IPS-18a (cell line): ENCODE measurements around the gene C4B.
"Not testable (repeated sequence)": the region's sequence is repeated elsewhere in the genome, so short reads cannot be mapped to it uniquely, and the experiment has no call there.

ENCODE experiments used
- H3K27ac ChIP-seq: one replicate; pipeline ENCODE4 v1.5.1; 2013; ENCODE audit warnings: low read length
- H3K27me3 ChIP-seq: one replicate; pipeline ENCODE4 v1.6.1; 2013; ENCODE audit warnings: mild to moderate bottlenecking, low read length; ENCODE audit not compliant: control insufficient read depth, insufficient read depth
- H3K36me3 ChIP-seq: one replicate; pipeline ENCODE4 v1.6.1; 2013; ENCODE audit warnings: low read depth, low read length; ENCODE audit not compliant: control insufficient read depth
- H3K4me1 ChIP-seq: one replicate; pipeline ENCODE4 v1.6.1; 2013; ENCODE audit warnings: low read depth, low read length; ENCODE audit not compliant: control insufficient read depth
- H3K4me3 ChIP-seq: one replicate; pipeline ENCODE4 v1.5.1; 2013; ENCODE audit warnings: low read length
- H3K9ac ChIP-seq: one replicate; pipeline ENCODE4 v1.6.1; 2013; ENCODE audit warnings: mild to moderate bottlenecking, low read length, moderate library complexity
- H3K9me3 ChIP-seq: one replicate; pipeline ENCODE4 v1.6.1; 2013; ENCODE audit warnings: low read depth, low read length; ENCODE audit not compliant: control insufficient read depth

The C4B gene

GRCh38 chr6:31996385-31996784, 18.2 kb upstream of the C4B start:
- H3K27ac ChIP-seq, H3K27me3 ChIP-seq, H3K4me1 ChIP-seq, H3K4me3 ChIP-seq, H3K36me3 ChIP-seq, H3K9me3 ChIP-seq, H3K9ac ChIP-seq: not testable (repeated sequence)

- not testable (repeated sequence) for H3K9me3 ChIP-seq, H3K27me3 ChIP-seq, H3K36me3 ChIP-seq, H3K9ac ChIP-seq, H3K4me1 ChIP-seq, H3K27ac ChIP-seq, H3K4me3 ChIP-seq
These were observed 11.9 kb upstream of the C4B start for GRCh38 chr6:32002546-32003268.

- not testable (repeated sequence) for H3K36me3 ChIP-seq, H3K27ac ChIP-seq, H3K27me3 ChIP-seq, H3K4me3 ChIP-seq, H3K9me3 ChIP-seq, H3K4me1 ChIP-seq, H3K9ac ChIP-seq
These were observed 11.3 kb upstream of the C4B start for GRCh38 chr6:32003301-32003700.

- not testable (repeated sequence) for H3K27ac ChIP-seq, H3K27me3 ChIP-seq, H3K9ac ChIP-seq, H3K9me3 ChIP-seq, H3K36me3 ChIP-seq, H3K4me1 ChIP-seq, H3K4me3 ChIP-seq
These were observed 10.2 kb upstream of the C4B start for GRCh38 chr6:32004393-32004792.

- H3K4me1 ChIP-seq, H3K9me3 ChIP-seq, H3K27me3 ChIP-seq, H3K36me3 ChIP-seq, H3K9ac ChIP-seq, H3K4me3 ChIP-seq, H3K27ac ChIP-seq: not testable (repeated sequence)
These were observed 9.6 kb upstream of the C4B start for GRCh38 chr6:32004864-32005537.

GRCh38 chr6:32005538-32005880, 9.1 kb upstream of the C4B start:
- not testable (repeated sequence) for H3K36me3 ChIP-seq, H3K27ac ChIP-seq, H3K9ac ChIP-seq, H3K4me3 ChIP-seq, H3K27me3 ChIP-seq, H3K4me1 ChIP-seq, H3K9me3 ChIP-seq

GRCh38 chr6:32005991-32006529, 8.5 kb upstream of the C4B start:
- H3K4me3 ChIP-seq, H3K27me3 ChIP-seq, H3K9ac ChIP-seq, H3K36me3 ChIP-seq, H3K9me3 ChIP-seq, H3K4me1 ChIP-seq, H3K27ac ChIP-seq: not testable (repeated sequence)

GRCh38 chr6:32007086-32007485, 7.5 kb upstream of the C4B start:
- not testable (repeated sequence) for H3K9ac ChIP-seq, H3K27me3 ChIP-seq, H3K9me3 ChIP-seq, H3K27ac ChIP-seq, H3K4me1 ChIP-seq, H3K36me3 ChIP-seq, H3K4me3 ChIP-seq

- not testable (repeated sequence) for H3K27me3 ChIP-seq, H3K4me3 ChIP-seq, H3K9me3 ChIP-seq, H3K27ac ChIP-seq, H3K36me3 ChIP-seq, H3K9ac ChIP-seq, H3K4me1 ChIP-seq
These were observed 6.6 kb upstream of the C4B start for GRCh38 chr6:32008037-32008436.

GRCh38 chr6:32008616-32009015, 6.0 kb upstream of the C4B start:
- not testable (repeated sequence) for H3K27me3 ChIP-seq, H3K4me1 ChIP-seq, H3K9me3 ChIP-seq, H3K27ac ChIP-seq, H3K36me3 ChIP-seq, H3K4me3 ChIP-seq, H3K9ac ChIP-seq

GRCh38 chr6:32009537-32009936, 5.1 kb upstream of the C4B start:
- not testable (repeated sequence) for H3K9me3 ChIP-seq, H3K4me1 ChIP-seq, H3K36me3 ChIP-seq, H3K9ac ChIP-seq, H3K27ac ChIP-seq, H3K27me3 ChIP-seq, H3K4me3 ChIP-seq

GRCh38 chr6:32010856-32011530, 3.6 kb upstream of the C4B start:
- not testable (repeated sequence) for H3K4me1 ChIP-seq, H3K9me3 ChIP-seq, H3K9ac ChIP-seq, H3K36me3 ChIP-seq, H3K4me3 ChIP-seq, H3K27ac ChIP-seq, H3K27me3 ChIP-seq
